Measurements from ENCODE around the gene COL18A1. TPM values are rescaled to one million over a fixed set of nuclear protein-coding genes. Genes with fewer than 3 reads are reported as not detected.

COL18A1 gene
- total and polyA plus RNA-seq, 2 experiments from 2014 or later, result 97.1 to 140 TPM

DNA sequence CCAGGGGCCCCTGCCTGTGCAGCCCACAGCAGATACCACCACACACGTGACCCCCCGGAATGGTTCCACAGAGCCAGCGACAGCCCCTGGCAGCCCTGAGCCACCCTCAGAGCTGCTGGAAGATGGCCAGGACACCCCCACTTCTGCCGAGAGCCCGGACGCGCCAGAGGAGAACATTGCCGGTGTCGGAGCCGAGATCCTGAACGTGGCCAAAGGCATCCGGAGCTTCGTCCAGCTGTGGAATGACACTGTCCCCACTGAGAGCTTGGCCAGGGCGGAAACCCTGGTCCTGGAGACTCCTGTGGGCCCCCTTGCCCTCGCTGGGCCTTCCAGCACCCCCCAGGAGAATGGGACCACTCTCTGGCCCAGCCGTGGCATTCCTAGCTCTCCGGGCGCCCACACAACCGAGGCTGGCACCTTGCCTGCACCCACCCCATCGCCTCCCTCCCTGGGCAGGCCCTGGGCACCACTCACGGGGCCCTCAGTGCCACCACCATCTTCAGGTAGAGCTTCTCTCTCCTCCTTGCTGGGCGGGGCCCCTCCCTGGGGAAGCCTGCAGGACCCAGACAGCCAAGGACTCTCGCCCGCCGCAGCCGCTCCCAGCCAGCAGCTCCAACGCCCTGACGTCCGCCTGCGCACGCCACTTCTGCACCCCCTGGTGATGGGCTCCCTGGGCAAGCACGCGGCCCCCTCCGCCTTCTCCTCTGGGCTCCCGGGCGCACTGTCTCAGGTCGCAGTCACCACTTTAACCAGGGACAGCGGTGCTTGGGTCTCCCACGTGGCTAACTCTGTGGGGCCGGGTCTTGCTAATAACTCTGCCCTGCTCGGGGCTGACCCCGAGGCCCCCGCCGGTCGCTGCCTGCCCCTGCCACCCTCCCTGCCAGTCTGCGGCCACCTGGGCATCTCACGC lies 51.0 kb downstream of the COL18A1 start:
- Histone ChIP-seq H3K9me2 (replicated peaks; ENCODE audit: insufficient read depth) (no peaks in the 10 kb centered on the region), H3K27me3 (no peaks in the 10 kb centered on the region), H3K27ac (no peak overlapping the region), H3K36me3 (replicated peaks; ENCODE audit: insufficient read depth, low read depth) (no peaks in the 10 kb centered on the region), H3K4me3 (no peak overlapping the region), H3K4me1 (ENCODE audit: insufficient read depth) (peaks cover 25% of the 10 kb centered on the region), H3K9me3 (ENCODE audit: low read depth) (no peaks in the 10 kb centered on the region), H4K20me1 (ENCODE audit: insufficient read depth, poor library complexity, severe bottlenecking) (no peaks in the 10 kb centered on the region), H3K4me2 (peak overlapping the region; percentile 37), H2AFZ (no peak overlapping the region), H3K79me2 (peaks cover 19% of the 10 kb centered on the region)
- WGBS (ENCODE audit: low lambda C conversion rate, missing lambda C conversion rate), result 94% methylated on average over 40 of the region's 47 CpGs
- DNase-seq (ENCODE audit: low spot score), result no peak
- TF ChIP-seq, protein P1, sequence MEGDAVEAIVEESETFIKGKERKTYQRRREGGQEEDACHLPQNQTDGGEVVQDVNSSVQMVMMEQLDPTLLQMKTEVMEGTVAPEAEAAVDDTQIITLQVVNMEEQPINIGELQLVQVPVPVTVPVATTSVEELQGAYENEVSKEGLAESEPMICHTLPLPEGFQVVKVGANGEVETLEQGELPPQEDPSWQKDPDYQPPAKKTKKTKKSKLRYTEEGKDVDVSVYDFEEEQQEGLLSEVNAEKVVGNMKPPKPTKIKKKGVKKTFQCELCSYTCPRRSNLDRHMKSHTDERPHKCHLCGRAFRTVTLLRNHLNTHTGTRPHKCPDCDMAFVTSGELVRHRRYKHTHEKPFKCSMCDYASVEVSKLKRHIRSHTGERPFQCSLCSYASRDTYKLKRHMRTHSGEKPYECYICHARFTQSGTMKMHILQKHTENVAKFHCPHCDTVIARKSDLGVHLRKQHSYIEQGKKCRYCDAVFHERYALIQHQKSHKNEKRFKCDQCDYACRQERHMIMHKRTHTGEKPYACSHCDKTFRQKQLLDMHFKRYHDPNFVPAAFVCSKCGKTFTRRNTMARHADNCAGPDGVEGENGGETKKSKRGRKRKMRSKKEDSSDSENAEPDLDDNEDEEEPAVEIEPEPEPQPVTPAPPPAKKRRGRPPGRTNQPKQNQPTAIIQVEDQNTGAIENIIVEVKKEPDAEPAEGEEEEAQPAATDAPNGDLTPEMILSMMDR (IDR thresholded peaks at IDR 0.05; ENCODE audit: poor library complexity), result no peak
- TF ChIP-seq EZH2 (IDR thresholded peaks at IDR 0.05; ENCODE audit: borderline replicate concordance), result no peak
- no peak for TF ChIP-seq EZH2phosphoT487 (IDR thresholded peaks at IDR 0.05; ENCODE audit: low read depth, severe bottlenecking, unreplicated experiment)

DNA sequence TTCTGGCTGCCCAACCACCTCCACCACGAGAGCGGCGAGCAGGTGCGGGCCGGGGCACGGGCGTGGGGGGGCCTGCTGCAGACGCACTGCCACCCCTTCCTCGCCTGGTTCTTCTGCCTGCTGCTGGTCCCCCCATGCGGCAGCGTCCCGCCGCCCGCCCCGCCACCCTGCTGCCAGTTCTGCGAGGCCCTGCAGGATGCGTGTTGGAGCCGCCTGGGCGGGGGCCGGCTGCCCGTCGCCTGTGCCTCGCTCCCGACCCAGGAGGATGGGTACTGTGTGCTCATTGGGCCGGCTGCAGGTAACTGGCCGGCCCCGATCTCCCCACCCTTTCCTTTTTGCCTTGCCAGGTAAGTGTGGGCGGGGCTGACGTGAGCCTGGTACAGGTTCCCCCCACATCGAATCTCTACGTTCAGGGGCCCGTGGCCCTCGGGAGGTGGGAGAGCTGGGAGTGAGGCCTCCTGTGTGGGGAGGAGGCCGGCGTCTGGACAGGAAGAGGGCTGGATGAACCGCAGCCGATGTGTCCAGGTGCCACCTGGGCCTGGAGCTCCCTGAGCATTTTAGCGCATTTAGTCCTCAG lies 51.7 kb downstream of the COL18A1 start:
- H3K4me1 ChIP-seq (ENCODE audit: insufficient read depth), result peaks cover 26% of the 10 kb centered on the region
- no peaks in the 10 kb centered on the region for H3K27me3 ChIP-seq
- H3K4me2 ChIP-seq, result no peak overlapping the region
- H3K9me2 ChIP-seq (replicated peaks; ENCODE audit: insufficient read depth), result no peaks in the 10 kb centered on the region
- DNase-seq (ENCODE audit: low spot score), result no peak
- no peaks in the 10 kb centered on the region for H3K9me3 ChIP-seq (ENCODE audit: low read depth)
- H3K4me3 ChIP-seq, result no peak overlapping the region
- TF ChIP-seq EZH2phosphoT487 (IDR thresholded peaks at IDR 0.05; ENCODE audit: low read depth, severe bottlenecking, unreplicated experiment) (no peak), EZH2 (IDR thresholded peaks at IDR 0.05; ENCODE audit: borderline replicate concordance) (no peak)
- WGBS (ENCODE audit: low lambda C conversion rate, missing lambda C conversion rate), result 95% methylated on average over 22 of the region's 38 CpGs
- H3K27ac ChIP-seq, result no peak overlapping the region
- H3K36me3 ChIP-seq (replicated peaks; ENCODE audit: insufficient read depth, low read depth), result no peaks in the 10 kb centered on the region
- peaks cover 24% of the 10 kb centered on the region for H3K79me2 ChIP-seq
- H4K20me1 ChIP-seq (ENCODE audit: insufficient read depth, poor library complexity, severe bottlenecking), result no peaks in the 10 kb centered on the region
- H2AFZ ChIP-seq, result no peak overlapping the region

DNA sequence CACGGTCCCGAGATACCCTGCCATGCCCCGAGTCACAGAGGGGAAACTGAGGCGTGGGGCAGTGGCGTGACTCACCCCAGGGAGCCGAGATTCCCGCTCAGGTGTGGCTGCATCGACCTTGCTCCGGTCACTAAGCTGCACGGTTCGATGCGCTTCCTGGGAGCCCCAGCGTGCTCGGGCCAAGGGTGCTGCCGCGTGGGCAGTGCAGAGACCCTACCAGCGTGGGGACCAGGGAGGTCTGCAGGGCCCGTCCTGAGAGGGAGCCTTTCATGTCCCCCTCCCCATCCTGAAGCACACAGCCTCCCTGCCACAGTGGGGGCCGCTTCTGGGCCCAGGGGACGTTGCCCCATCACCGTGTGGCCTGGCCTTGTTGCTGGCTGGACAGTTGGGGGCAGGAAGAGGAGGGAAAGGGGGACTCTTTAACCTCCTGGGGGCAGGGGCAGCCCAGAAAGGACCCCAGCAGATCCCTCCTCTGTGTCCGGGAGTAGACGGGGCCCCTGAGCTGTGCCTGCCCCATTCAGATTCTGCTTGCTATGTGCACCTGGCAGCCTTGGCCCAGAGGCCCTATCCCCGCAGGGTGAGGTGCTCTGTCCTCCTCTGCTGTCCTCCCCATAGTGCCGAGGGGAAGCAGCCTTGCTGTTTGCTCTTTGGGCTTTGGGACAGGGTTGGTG lies 52.3 kb downstream of the COL18A1 start:
- Histone ChIP-seq H3K9me3 (ENCODE audit: low read depth) (peaks cover 6% of the 10 kb centered on the region), H3K4me2 (no peak overlapping the region), H3K36me3 (replicated peaks; ENCODE audit: insufficient read depth, low read depth) (no peaks in the 10 kb centered on the region), H2AFZ (no peak overlapping the region), H3K4me3 (no peak overlapping the region), H3K4me1 (ENCODE audit: insufficient read depth) (peaks cover 26% of the 10 kb centered on the region), H3K27ac (no peak overlapping the region), H3K9me2 (replicated peaks; ENCODE audit: insufficient read depth) (no peaks in the 10 kb centered on the region), H3K79me2 (peaks cover 30% of the 10 kb centered on the region), H4K20me1 (ENCODE audit: insufficient read depth, poor library complexity, severe bottlenecking) (no peaks in the 10 kb centered on the region), H3K27me3 (no peaks in the 10 kb centered on the region)
- TF ChIP-seq, protein P1 (IDR thresholded peaks at IDR 0.05; ENCODE audit: poor library complexity), result no peak
- no peak for TF ChIP-seq EZH2phosphoT487 (IDR thresholded peaks at IDR 0.05; ENCODE audit: low read depth, severe bottlenecking, unreplicated experiment)
- no peak for TF ChIP-seq EZH2 (IDR thresholded peaks at IDR 0.05; ENCODE audit: borderline replicate concordance)
- DNase-seq (ENCODE audit: low spot score), result no peak
- WGBS (ENCODE audit: low lambda C conversion rate, missing lambda C conversion rate), result 94% methylated on average over 22 of the region's 25 CpGs

All from hepatocyte (in vitro differentiated cells).